H1 (cell line): ENCODE measurements around the gene UIMC1. TPM values are rescaled to one million over a fixed set of nuclear protein-coding genes. Genes with fewer than 3 reads are reported as not detected.

ENCODE experiments used
- CBX8 ChIP-seq: fragments of 300-800, 300-1000 bp; sonication (generic); IDR thresholded peaks from 2 replicates; pipeline ENCODE4 v1.7.1; 2016; ENCODE audit warnings: low read depth, low read length, borderline replicate concordance
- CEBPB ChIP-seq: IDR thresholded peaks from 2 replicates; pipeline ENCODE4 v1.6.1; 2012; ENCODE audit warnings: low read depth, low read length
- EGR1 ChIP-seq: IDR thresholded peaks from 2 replicates; pipeline ENCODE4 v1.6.1; 2011; ENCODE audit warnings: low read depth, low read length, borderline replicate concordance
- RFX5 ChIP-seq: IDR thresholded peaks from 2 replicates; pipeline ENCODE4 v1.6.1; 2011; ENCODE audit warnings: low read depth, low read length, improper control_type of control experiment, borderline replicate concordance
- polyA plus RNA-seq, 7 experiments: library from polyadenylated mRNA; depleted of rRNA in 3 of 7; stranded (reverse) in 5 of 7; unstranded in 2 of 7; fragments of >200 nt in 5 of 7; fragments of 200-250 nt in 2 of 7; gene quantifications; 1 replicate in 5 of 7; 2 replicates in 1 of 7; 4 replicates in 1 of 7; pipeline versions ENCODE4 v1.2.1 to v1.2.3, GENCODE V29; 2011 to 2013; ENCODE audit warnings: missing spikeins in 2 of 7, mixed read lengths in 2 of 7
- total RNA-seq: library from RNA; stranded (reverse); fragmentation: NEBNext Ultra II Directional; extraction: Animal tissue kit (Norgen Biotek cat#: 25700); gene quantifications from 2 replicates; pipeline ENCODE4 v1.2.1, GENCODE V29; 2021

UIMC1 gene
- total and polyA plus RNA-seq, 2 of the 8 experiments (the other 6 are each of a cell fraction or from before 2014, with no cell fraction given), result 12.8 to 43.7 TPM

- TF ChIP-seq RFX5, result no peak
- no peak for TF ChIP-seq CBX8
- TF ChIP-seq EGR1, result no peak
- no peak for TF ChIP-seq CEBPB
These were observed 10.4 kb downstream of the UIMC1 start (continued) for GRCh38 chr5:176995896-176996767.
